Osteoblast (primary cell): ENCODE data around the gene BBS1. TPM values are rescaled to one million over a fixed set of nuclear protein-coding genes. Genes with fewer than 3 reads are reported as not detected.

Source experiments
- DNase-seq: peaks from one replicate; pipeline ENCODE4 v3.0.0; 2011; ENCODE audit warnings: low spot score, mixed read lengths; ENCODE audit not compliant: insufficient read length; ENCODE audit errors: missing footprints
- H2AFZ ChIP-seq: 2 replicates; pipeline ENCODE4 v1.6.0; 2011; ENCODE audit warnings: mild to moderate bottlenecking, low read length
- H3K27ac ChIP-seq: 2 replicates; pipeline ENCODE4 v1.5.1; 2011; ENCODE audit warnings: mild to moderate bottlenecking, low read depth, low read length, moderate library complexity
- H3K27me3 ChIP-seq: 2 replicates; pipeline ENCODE4 v1.6.0; 2012; ENCODE audit warnings: mild to moderate bottlenecking, control low read depth, inconsistent platforms, low read length, moderate library complexity; ENCODE audit not compliant: insufficient read depth
- H3K36me3 ChIP-seq: 2 replicates; pipeline ENCODE4 v1.5.1; 2011; ENCODE audit warnings: mild to moderate bottlenecking, low read length, control low read depth, moderate library complexity; ENCODE audit not compliant: insufficient read depth
- H3K4me1 ChIP-seq: 2 replicates; pipeline ENCODE4 v1.5.1; 2011; ENCODE audit warnings: mild to moderate bottlenecking, low read length, control low read depth, moderate library complexity; ENCODE audit not compliant: insufficient read depth
- H3K4me2 ChIP-seq: 2 replicates; pipeline ENCODE4 v1.6.0; 2011; ENCODE audit warnings: mild to moderate bottlenecking, low read length; ENCODE audit not compliant: insufficient read depth
- H3K4me3 ChIP-seq: fragments of 200-600 bp; sonication (generic); 3 replicates; pipeline ENCODE4 v1.5.1; 2012; ENCODE audit warnings: mild to moderate bottlenecking, low read length, inconsistent platforms; ENCODE audit not compliant: insufficient read depth
- H3K79me2 ChIP-seq: 2 replicates; pipeline ENCODE4 v1.6.0; 2012; ENCODE audit warnings: mild to moderate bottlenecking, low read length, control low read depth, inconsistent platforms; ENCODE audit not compliant: insufficient read depth
- H3K9me3 ChIP-seq: 2 replicates; pipeline ENCODE4 v1.5.1; 2011; ENCODE audit warnings: low read depth, low read length, control low read depth
- H4K20me1 ChIP-seq: 2 replicates; pipeline ENCODE4 v1.6.0; 2012; ENCODE audit warnings: mild to moderate bottlenecking, low read length, control low read depth; ENCODE audit not compliant: insufficient read depth
- total RNA-seq: library from RNA; depleted of rRNA; stranded (reverse); fragments of >200 nt; gene quantifications from 2 replicates; pipeline ENCODE4 v1.2.3, GENCODE V29; 2012
- TF ChIP-seq, protein P1 (sequence below): IDR thresholded peaks from 2 replicates; pipeline ENCODE4 v1.5.1; 2011; ENCODE audit warnings: mild to moderate bottlenecking, low read depth, low read length, moderate library complexity; ENCODE audit errors: extremely low read depth

BBS1 gene
- total RNA-seq, 1 donor = 43.8 TPM

DNA sequence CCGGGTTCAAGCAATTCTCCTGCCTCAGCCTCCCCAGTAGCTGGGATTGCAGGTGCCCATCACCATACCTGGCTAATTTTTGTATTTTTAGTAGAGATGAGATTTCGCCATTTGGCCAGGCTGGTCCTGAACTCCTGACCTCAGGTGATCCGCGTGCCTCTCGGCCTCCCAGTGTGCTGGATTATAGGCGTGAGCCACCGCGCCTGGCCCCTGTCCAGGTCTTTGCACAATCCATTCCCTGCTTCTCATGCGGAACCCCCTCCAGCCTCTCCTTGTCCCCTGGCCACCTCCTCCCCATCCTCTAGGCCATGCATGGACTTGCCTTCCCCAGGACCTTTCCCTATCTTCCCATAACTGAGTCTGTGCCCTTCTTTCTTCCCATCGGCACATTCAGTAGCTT, 21.5 kb upstream of the BBS1 start:
- Histone ChIP-seq H4K20me1 (no peaks in the 10 kb centered on the region), H2AFZ (no peak overlapping the region), H3K27me3 (no peaks in the 10 kb centered on the region), H3K9me3 (no peaks in the 10 kb centered on the region), H3K79me2 (no peaks in the 10 kb centered on the region), H3K4me2 (no peak overlapping the region), H3K36me3 (peaks cover 30% of the 10 kb centered on the region), H3K4me1 (no peaks in the 10 kb centered on the region), H3K4me3 (no peak overlapping the region), H3K27ac (no peak overlapping the region)
- DNase-seq = peak; percentile 22
- TF ChIP-seq, protein P1, sequence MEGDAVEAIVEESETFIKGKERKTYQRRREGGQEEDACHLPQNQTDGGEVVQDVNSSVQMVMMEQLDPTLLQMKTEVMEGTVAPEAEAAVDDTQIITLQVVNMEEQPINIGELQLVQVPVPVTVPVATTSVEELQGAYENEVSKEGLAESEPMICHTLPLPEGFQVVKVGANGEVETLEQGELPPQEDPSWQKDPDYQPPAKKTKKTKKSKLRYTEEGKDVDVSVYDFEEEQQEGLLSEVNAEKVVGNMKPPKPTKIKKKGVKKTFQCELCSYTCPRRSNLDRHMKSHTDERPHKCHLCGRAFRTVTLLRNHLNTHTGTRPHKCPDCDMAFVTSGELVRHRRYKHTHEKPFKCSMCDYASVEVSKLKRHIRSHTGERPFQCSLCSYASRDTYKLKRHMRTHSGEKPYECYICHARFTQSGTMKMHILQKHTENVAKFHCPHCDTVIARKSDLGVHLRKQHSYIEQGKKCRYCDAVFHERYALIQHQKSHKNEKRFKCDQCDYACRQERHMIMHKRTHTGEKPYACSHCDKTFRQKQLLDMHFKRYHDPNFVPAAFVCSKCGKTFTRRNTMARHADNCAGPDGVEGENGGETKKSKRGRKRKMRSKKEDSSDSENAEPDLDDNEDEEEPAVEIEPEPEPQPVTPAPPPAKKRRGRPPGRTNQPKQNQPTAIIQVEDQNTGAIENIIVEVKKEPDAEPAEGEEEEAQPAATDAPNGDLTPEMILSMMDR = no peak

DNA sequence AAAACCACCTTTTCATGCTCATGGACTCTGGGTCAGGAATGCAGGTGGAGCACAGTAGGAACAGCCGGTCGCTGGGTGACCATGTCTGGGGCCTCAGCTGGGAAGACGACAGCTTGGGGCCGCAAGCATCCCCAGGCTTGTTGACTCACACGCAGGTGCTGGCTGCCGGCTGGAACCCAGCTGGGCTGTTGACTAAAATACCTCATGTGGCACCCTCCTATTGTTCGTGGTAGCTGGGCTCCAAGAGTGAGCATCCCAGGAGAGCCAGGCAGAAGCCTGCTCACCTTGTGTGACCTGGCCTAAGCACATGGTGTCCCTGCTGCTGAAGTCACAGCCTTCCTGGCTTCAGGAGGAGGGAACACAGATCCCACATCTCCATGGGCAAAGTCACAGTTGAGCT, 20.8 kb upstream of the BBS1 start:
- peak; percentile 45 for DNase-seq
- Histone ChIP-seq H3K4me2 (no peak overlapping the region), H2AFZ (no peak overlapping the region), H3K27me3 (no peaks in the 10 kb centered on the region), H3K36me3 (peaks cover 30% of the 10 kb centered on the region), H3K79me2 (no peaks in the 10 kb centered on the region), H3K4me3 (no peak overlapping the region), H4K20me1 (no peaks in the 10 kb centered on the region), H3K27ac (no peak overlapping the region), H3K4me1 (no peaks in the 10 kb centered on the region), H3K9me3 (no peaks in the 10 kb centered on the region)
- TF ChIP-seq, protein P1 = no peak

DNA sequence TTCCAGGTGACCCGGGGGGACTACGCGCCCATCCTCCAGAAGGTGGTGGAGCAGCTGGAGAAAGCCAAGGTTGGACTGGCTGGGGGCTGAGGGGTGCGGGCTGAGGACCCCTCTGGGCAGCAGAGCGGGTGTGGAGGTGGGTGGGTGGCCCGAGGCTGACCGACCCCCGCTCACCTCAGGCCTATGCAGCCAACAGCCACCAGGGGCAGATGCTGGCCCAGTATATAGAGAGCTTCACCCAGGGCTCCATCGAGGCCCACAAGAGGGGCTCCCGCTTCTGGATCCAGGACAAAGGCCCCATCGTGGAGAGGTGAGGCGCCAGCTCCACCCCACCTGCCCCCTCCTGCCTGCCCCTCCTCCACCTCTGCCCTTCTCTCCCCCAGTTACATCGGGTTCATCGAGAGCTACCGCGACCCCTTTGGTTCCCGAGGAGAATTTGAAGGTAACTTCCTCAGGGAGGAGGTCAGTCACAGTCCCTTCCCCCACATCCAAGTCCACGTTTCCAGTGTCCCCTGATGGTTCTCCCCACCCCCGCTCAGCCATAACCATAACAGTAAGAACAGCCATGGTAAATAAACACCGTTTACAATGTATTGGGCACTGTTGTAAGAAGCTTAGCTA, 19.0 kb upstream of the BBS1 start:
- no peaks in the 10 kb centered on the region for H3K4me1 ChIP-seq
- H3K9me3 ChIP-seq = no peaks in the 10 kb centered on the region
- peaks cover 36% of the 10 kb centered on the region for H3K36me3 ChIP-seq
- no peak overlapping the region for H3K27ac ChIP-seq
- TF ChIP-seq, protein P1 = peak; percentile 36
- peak; percentile 82 for DNase-seq
- no peaks in the 10 kb centered on the region for H3K27me3 ChIP-seq
- H3K4me2 ChIP-seq = no peak overlapping the region
- no peak overlapping the region for H3K4me3 ChIP-seq
- H4K20me1 ChIP-seq = no peaks in the 10 kb centered on the region
- no peak overlapping the region for H2AFZ ChIP-seq
- no peaks in the 10 kb centered on the region for H3K79me2 ChIP-seq

- Histone ChIP-seq H3K4me1 (no peaks in the 10 kb centered on the region), H3K27ac (no peak overlapping the region), H3K27me3 (no peaks in the 10 kb centered on the region), H2AFZ (no peak overlapping the region), H4K20me1 (no peaks in the 10 kb centered on the region), H3K4me2 (no peak overlapping the region), H3K79me2 (no peaks in the 10 kb centered on the region), H3K4me3 (no peak overlapping the region), H3K36me3 (peaks cover 42% of the 10 kb centered on the region), H3K9me3 (no peaks in the 10 kb centered on the region)
- TF ChIP-seq, protein P1 = no peak
- peak; percentile 51 for DNase-seq
Observed at GRCh38 chr11:66492161-66492865, 18.1 kb upstream of the BBS1 start.
